Neural progenitor cell (in vitro differentiated cells): Measurements from ENCODE around the gene SLC25A12.
"Not testable (repeated sequence)": the region's sequence is repeated elsewhere in the genome, so short reads cannot be mapped to it uniquely, and the experiment has no call there.

ENCODE experiments used
- EZH2 ChIP-seq: fragments of 200-600 bp; sonication (generic); IDR thresholded peaks from 2 replicates; pipeline ENCODE4 v1.6.1; 2017; ENCODE audit warnings: antibody characterized with exemption, mild to moderate bottlenecking, moderate library complexity
- TF ChIP-seq, protein P1 (sequence below): fragments of 200-600 bp; sonication (generic); IDR thresholded peaks from 2 replicates; pipeline ENCODE4 v1.5.1; 2017; ENCODE audit warnings: antibody characterized with exemption, mild to moderate bottlenecking

DNA sequence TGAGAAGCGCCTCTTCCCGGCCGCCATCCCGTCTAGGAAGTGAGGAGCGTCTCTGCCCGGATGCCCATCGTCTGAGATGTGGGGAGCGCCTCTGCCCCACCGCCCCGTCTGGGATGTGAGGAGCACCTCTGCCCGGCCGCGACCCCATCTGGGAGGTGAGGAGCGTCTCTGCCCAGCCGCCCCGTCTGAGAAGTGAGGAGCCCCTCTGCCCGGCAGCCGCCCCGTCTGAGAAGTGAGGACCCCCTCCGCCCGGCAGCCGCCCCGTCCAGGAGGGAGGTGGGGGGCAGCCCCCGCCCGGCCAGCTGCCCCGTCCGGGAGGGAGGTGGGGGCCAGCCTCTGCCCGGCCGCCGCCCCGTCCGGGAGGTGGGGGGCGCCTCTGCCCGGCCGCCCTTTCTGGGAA, 119.5 kb downstream of the SLC25A12 start:
- not testable (repeated sequence) for TF ChIP-seq EZH2
- TF ChIP-seq, protein P1, sequence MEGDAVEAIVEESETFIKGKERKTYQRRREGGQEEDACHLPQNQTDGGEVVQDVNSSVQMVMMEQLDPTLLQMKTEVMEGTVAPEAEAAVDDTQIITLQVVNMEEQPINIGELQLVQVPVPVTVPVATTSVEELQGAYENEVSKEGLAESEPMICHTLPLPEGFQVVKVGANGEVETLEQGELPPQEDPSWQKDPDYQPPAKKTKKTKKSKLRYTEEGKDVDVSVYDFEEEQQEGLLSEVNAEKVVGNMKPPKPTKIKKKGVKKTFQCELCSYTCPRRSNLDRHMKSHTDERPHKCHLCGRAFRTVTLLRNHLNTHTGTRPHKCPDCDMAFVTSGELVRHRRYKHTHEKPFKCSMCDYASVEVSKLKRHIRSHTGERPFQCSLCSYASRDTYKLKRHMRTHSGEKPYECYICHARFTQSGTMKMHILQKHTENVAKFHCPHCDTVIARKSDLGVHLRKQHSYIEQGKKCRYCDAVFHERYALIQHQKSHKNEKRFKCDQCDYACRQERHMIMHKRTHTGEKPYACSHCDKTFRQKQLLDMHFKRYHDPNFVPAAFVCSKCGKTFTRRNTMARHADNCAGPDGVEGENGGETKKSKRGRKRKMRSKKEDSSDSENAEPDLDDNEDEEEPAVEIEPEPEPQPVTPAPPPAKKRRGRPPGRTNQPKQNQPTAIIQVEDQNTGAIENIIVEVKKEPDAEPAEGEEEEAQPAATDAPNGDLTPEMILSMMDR = not testable (repeated sequence)
